ENCODE data around the gene LAPTM4A.

Gene LAPTM4A

GRCh38 chr2:20015482-20016083 is 35.8 kb downstream of the LAPTM4A start:
- DNase-seq: peak; percentile 3

DNA sequence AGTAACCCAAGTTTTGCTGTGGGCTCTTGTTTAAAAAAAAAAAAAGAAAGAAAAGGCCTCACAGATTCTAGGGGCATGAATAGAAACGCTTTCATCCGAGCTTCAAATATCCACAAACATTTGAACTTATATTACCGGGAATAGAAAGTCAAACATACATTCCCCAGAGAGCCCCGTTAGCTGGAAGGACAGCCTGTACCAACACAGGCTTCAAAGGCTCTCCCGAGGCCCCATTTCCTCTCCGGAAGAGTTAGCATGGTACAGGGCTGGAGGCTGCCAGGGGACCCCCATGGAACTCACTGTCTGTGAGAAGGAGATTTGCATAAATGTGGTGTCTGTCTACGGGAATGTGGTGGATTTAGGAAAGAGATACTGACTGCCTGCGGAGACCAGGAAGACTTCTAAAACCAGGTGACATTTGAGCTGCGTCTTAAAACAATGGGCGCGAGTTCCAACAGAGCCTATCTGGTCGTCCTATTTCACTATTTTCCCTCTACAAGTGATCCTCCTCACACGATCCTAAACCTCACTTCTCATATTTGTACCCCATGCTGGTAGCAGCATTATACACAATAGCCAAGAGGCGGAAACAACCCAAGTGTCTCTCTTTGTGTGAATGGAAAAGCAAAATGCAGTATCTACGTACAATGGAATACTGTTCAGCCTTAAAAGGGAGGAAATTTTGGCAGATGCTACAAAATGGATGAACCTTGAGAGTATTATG is 38.1 kb downstream of the LAPTM4A start:
- DNase-seq: no peak

DNA sequence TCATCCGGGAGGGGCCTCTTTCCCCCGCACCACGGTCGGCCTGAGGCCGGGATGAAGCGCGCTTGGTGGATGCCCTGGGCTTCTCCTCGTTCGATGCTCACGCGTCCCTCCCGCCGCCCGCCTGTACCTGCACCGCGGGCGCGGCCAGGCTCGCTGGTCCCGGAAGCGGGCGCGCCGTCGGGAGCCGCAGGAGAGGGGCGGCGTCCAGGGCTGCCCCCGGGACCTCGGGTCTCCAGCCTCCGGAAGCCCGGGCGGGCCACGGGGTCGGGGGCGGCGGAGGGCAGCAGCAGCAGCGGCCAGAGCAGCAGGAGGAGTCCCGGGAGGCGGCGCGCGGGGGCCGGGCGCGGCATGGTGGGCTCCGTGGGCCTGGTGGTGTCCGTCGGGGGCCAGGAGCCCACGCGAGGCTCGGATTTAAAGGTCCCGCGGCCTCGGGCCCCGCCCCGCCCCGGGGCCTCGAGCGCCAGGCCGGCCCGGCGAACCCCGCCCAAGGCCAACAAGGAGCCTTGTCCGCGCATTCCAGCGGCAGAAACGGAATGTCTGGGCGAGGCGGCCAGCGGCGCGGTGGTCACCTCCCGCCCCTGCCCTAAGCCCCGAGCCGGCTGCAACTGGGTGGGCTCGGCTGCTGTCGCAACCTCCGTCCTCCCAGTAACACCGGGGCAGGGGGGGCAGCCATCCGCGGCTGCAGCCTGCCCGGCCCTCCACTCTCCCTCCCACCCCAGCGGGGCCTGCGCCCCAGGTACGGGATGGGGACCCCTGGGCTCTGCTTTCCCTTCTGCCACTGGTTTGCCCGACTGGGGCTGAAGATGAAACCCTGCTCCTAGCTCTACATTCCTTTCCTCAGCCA is 38.9 kb downstream of the LAPTM4A start, which contains the start of gene MATN3:
TSS of gene MATN3 (minus strand) at position 387 of the 844 bp plus-strand sequence. CDS start at position 350, 37 bp downstream.
- no peak for DNase-seq

DNA sequence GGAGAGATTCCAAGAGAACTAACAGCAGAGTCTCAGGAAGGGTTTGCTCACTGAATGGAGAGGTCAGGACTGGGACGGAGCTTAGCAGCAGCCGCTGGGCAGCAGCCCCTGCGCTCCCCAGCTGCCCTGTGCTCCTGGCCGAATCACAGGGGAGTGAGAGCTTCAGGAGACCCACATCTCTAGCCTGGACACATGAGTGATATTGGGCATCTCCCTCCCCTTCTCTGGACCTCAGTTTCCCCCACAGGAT is 39.5 kb downstream of the LAPTM4A start:
- no peak for DNase-seq

DNA sequence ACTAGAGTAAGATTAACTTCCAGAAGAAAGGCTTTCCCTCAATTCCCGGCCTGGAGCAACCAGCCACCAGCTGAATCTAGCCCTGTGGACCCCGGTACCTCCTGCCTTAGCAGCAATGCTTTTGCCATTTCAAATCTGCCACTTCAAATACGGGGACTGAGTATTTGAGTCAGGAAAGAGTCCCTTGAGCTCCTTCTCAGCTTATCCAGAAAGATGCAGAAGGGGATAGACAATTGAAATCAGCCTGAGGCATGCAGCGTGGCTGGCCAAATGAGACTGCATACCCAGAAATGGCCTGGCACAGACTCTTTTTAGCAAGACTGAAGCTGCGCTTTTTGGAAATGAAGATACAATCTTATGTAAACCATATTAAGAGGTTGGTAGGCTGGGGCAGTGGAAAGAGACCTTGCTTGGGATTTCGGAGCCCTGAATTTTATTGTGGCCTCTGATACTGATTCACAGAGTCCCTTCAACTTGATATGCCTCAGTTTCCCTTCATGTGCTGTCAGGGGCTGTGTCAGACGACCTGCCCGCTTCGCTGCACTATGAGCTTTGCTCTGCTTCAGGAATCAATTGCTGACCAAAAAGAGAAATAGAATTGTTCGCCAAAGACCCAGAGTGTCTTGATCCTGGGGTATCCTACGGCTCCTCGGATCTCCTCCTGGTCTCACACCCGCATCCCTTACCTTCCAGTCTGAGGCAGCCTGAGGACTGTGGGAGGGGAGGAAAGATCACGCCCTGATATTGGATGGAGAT is 40.0 kb downstream of the LAPTM4A start:
- DNase-seq: no peak

GRCh38 chr2:20008703-20009102 is 42.7 kb downstream of the LAPTM4A start:
- no peak for DNase-seq

- DNase-seq: no peak
Observed at GRCh38 chr2:20005891-20006470, 45.4 kb downstream of the LAPTM4A start.

DNA sequence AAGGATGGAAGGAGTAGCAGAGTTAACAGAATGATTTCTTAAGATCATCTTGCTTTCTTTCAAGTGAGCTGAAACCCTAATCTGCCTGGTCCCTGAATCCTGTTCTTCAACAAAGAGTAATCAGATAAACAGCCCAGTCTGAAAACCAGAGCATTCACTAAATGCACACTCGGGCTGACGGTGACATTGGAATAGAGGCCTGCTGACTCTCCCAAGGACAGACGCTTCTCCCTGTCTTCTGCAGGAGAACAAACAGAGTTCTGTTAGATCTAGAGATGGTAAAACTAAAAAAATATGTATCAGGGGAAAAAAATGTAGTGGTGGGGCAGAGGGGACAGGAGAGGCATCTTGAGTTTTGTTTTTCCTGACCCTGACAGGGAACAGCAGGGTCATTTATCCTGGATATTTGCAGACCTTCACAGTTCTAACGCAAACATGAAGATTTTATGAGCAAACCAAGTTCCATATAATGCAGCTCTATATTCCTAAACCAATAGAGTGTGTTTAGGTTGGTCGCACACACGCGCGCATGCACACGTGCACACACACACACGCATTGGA is 46.3 kb downstream of the LAPTM4A start:
- DNase-seq: no peak

GRCh38 chr2:20001361-20001863 is 50.0 kb downstream of the LAPTM4A start:
- no peak for DNase-seq

- DNase-seq: no peak
Observed at GRCh38 chr2:19993731-19994130, 57.7 kb downstream of the LAPTM4A start.

DNA sequence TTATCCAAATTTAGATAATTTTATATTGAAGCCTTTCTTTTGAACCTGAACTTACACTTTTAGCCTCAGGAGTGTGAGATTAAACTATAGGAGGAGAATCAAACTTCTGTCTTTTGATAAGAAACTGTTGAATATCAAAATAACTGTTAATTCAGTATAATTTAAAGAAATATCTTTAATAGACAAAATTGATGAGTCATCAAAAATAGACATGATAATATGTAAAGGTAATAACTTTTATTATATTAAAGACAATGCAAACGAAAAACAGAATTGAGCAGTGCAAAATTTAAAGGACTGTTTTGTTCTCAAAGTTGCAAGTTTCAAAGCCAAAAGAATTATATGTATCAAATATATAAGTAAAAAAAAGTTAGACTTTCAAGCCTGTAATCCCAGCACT is 59.5 kb downstream of the LAPTM4A start:
- no peak for DNase-seq

DNA sequence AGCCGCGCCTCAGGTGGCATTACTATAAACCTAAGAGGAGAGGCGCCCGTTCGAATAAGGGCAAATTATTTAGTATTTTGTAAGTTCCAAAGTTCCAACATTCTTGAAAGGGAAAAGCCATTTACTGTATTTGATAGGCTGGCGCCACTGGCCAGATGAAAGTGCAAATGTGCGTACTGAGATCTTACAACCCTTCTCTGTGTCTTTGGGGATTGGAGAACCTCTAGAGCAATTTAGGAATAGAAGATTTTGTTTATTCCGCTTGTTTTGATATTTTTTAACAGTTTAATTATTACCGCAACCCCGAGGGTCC is 61.1 kb downstream of the LAPTM4A start:
- DNase-seq: no peak

GRCh38 chr2:19989667-19990415 is 61.6 kb downstream of the LAPTM4A start, which contains the start of gene WDR35:
Gene WDR35 (minus strand): TSS chr2:19990105. CDS start chr2:19990015, 90 bp downstream.
- DNase-seq: peak; percentile 74

- DNase-seq: no peak
Observed at GRCh38 chr2:19989342-19989666, 62.1 kb downstream of the LAPTM4A start.

DNA sequence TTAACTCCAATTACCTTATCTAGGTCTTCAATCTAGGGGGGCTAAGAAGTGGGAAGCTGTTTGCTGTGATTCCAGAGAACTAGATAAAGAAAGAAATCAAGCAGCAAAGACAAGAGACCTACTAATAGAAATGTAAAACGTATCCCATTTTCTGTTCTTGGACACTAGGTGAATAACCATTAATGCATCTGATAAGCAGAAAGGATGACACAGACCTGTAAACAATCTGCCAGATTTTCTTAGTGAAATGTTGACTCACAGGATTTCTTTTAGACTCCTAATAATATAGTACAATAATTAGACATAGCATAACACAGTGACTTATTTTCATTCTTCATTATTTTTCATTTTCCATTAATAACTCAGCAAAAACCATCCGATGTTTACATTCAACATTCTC is 62.8 kb downstream of the LAPTM4A start:
- no peak for DNase-seq

DNA sequence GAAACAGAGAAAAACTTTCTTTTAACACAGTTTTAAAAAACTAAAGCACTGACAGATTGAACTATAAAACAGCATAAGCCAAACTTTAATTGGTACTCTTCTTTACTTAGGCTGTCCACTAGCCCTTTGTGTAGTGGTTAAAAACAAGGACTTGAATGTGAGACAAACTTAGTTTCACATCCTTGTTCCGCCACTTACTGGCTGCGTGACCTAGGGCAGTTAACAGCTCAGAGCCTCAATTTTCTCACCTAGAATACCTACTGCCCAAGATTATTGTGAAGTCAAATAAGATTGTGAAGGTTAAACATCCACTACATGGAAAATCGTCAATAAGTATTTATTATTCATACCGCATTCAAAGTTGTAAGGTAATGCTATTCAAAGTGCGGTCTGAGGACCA is 63.5 kb downstream of the LAPTM4A start:
- no peak for DNase-seq

Measured in DMS79 (cell line).